Common myeloid progenitor, CD34-positive (primary cell): Measurements from ENCODE around the gene GPR42.

Experiments
- CTCF ChIA-PET: fragments of 350-600 bp; sonication (Branson Sonifier 250); formaldehyde crosslinking; loops from one replicate; lab custom pipeline; 2021; ENCODE audit warnings: antibody characterized with exemption; lab: Charles Lee
- POLR2A ChIA-PET: fragments of 350-600 bp; sonication (Branson Sonifier 250); formaldehyde crosslinking; loops from one replicate; lab custom pipeline; 2021; ENCODE audit warnings: antibody characterized with exemption; lab: Charles Lee
- DNase-seq, 3 donors: peaks; one replicate each; pipeline versions ENCODE4 v3.0.0 to v3.0.0-alpha.2; 2013
- H3K27ac ChIP-seq, 2 experiments: 1 replicate in 1 of 2; 2 replicates in 1 of 2; pipeline ENCODE4 v1.7.0; 2013; ENCODE audit warnings: inconsistent platforms in 2 of 2, low read length in 2 of 2, mild to moderate bottlenecking in 2 of 2, low read depth in 1 of 2, moderate library complexity in 1 of 2; ENCODE audit not compliant: severe bottlenecking in 2 of 2, insufficient read depth in 1 of 2, poor library complexity in 1 of 2
- H3K27me3 ChIP-seq, 5 experiments: replicated peaks in 2 of 5; 1 replicate in 3 of 5; 2 replicates in 2 of 5; pipeline versions ENCODE4 v1.6.1 to v1.7.0; 2013; ENCODE audit warnings: low read length in 4 of 5, mild to moderate bottlenecking in 2 of 5, moderate library complexity in 2 of 5, inconsistent platforms in 1 of 5; ENCODE audit not compliant: insufficient read depth in 5 of 5, control insufficient read depth in 4 of 5
- H3K36me3 ChIP-seq, 4 experiments: 1 replicate in 2 of 4; 2 replicates in 2 of 4; pipeline versions ENCODE4 v1.6.1 to v1.7.0; 2013; ENCODE audit warnings: low read length in 3 of 4, control low read depth in 1 of 4, mild to moderate bottlenecking in 1 of 4; ENCODE audit not compliant: control insufficient read depth in 4 of 4, insufficient read depth in 4 of 4
- H3K4me1 ChIP-seq, 4 experiments: 1 replicate in 3 of 4; 2 replicates in 1 of 4; pipeline versions ENCODE4 v1.6.1 to v1.7.1; 2013; ENCODE audit warnings: low read length in 3 of 4, mild to moderate bottlenecking in 3 of 4, control low read depth in 1 of 4, inconsistent platforms in 1 of 4, moderate library complexity in 1 of 4; ENCODE audit not compliant: control insufficient read depth in 4 of 4, insufficient read depth in 4 of 4; ENCODE audit errors: control extremely low read depth in 1 of 4
- H3K4me3 ChIP-seq, 7 experiments: 1 replicate in 4 of 7; 2 replicates in 3 of 7; pipeline versions ENCODE4 v1.5.1 to v1.7.0; 2013; ENCODE audit warnings: mild to moderate bottlenecking in 7 of 7, low read length in 6 of 7, moderate library complexity in 6 of 7, inconsistent platforms in 2 of 7, low read depth in 2 of 7, control low read depth in 1 of 7; ENCODE audit not compliant: insufficient read depth in 4 of 7, control insufficient read depth in 1 of 7; ENCODE audit errors: extremely low read depth in 1 of 7
- H3K9me3 ChIP-seq, 5 experiments: 1 replicate in 4 of 5; 2 replicates in 1 of 5; pipeline versions ENCODE4 v1.6.1 to v1.7.1; 2013; ENCODE audit warnings: low read length in 4 of 5, mild to moderate bottlenecking in 2 of 5, inconsistent platforms in 1 of 5, low read depth in 1 of 5, moderate library complexity in 1 of 5; ENCODE audit not compliant: control insufficient read depth in 4 of 5, insufficient read depth in 2 of 5; ENCODE audit errors: control extremely low read depth in 1 of 5
- WGBS: methylation state at CpG from one replicate; pipeline ENCODE4 v1.1.5; 2013; ENCODE audit not compliant: insufficient coverage; 5-methylcytosine and 5-hydroxymethylcytosine counted together

GPR42 gene

GRCh38 chr19:35350591-35350990 is 20.3 kb upstream of the GPR42 start:
- no peaks in the 10 kb centered on the region for H3K27me3 ChIP-seq
- peaks cover 8 to 55% (median 42%) of the 10 kb centered on the region in 4 experiments for H3K4me1 ChIP-seq
- H3K4me3 ChIP-seq: no peak overlapping the region
- 100% methylated on average over 4 of the region's 7 CpGs for WGBS
- no peak for DNase-seq
- no peaks in the 10 kb centered on the region for H3K36me3 ChIP-seq
- no peaks in the 10 kb centered on the region for H3K9me3 ChIP-seq
- CTCF ChIA-PET: interaction anchor here (1.0 to 11.6 kb wide), 3 partner anchors 17 to 120 kb away, joined by 3 to 118 read pairs (median 4); no protein-coding TSS in a partner anchor
- POLR2A ChIA-PET: no interaction called here
- no peak overlapping the region for H3K27ac ChIP-seq

- POLR2A ChIA-PET: no interaction called here
- no peak overlapping the region for H3K4me3 ChIP-seq
- peaks cover 8 to 45% (median 32%) of the 10 kb centered on the region in 4 experiments for H3K4me1 ChIP-seq
- H3K36me3 ChIP-seq: no peaks in the 10 kb centered on the region
- H3K27me3 ChIP-seq: no peaks in the 10 kb centered on the region
- no peak overlapping the region for H3K27ac ChIP-seq
- H3K9me3 ChIP-seq: no peaks in the 10 kb centered on the region
- DNase-seq: no peak
- WGBS: 96% methylated on average over 39 of the region's 47 CpGs
- CTCF ChIA-PET: interaction anchor here (1.0 to 11.6 kb wide), 9 partner anchors 10 to 155 kb away, joined by 3 to 118 read pairs (median 4); no protein-coding TSS in a partner anchor
Measured at GRCh38 chr19:35351411-35352176, 19.3 kb upstream of the GPR42 start.

- 88% methylated on average over 18 of the region's 18 CpGs for WGBS
- no peak overlapping the region for H3K4me3 ChIP-seq
Measured at GRCh38 chr19:35352177-35352447, 18.8 kb upstream of the GPR42 start.

GRCh38 chr19:35352448-35353304 is 18.2 kb upstream of the GPR42 start:
- Histone ChIP-seq H3K27me3 (no peaks in the 10 kb centered on the region), H3K4me1 (peaks cover 11 to 37% (median 24%) of the 10 kb centered on the region in 4 experiments), H3K36me3 (no peaks in the 10 kb centered on the region), H3K4me3 (no peak overlapping the region), H3K27ac (no peak overlapping the region), H3K9me3 (no peaks in the 10 kb centered on the region)
- CTCF ChIA-PET: interaction anchor here (0.7 to 11.6 kb wide), 30 partner anchors 9 to 211 kb away, joined by 3 to 118 read pairs (median 4); no protein-coding TSS in a partner anchor
- peak; percentile 73 to 86 (median 78) for DNase-seq
- POLR2A ChIA-PET: interaction anchor here (0.5 to 1.6 kb wide), 2 partner anchors 96 to 110 kb away, joined by 5 to 6 read pairs; no protein-coding TSS in a partner anchor
- WGBS: 37% methylated on average over 23 of the region's 32 CpGs

More at GRCh38 chr19:35352177-35352447, 18.8 kb upstream of the GPR42 start:
- no peaks in the 10 kb centered on the region for H3K27me3 ChIP-seq
- CTCF ChIA-PET: interaction anchor here (1.0 to 11.6 kb wide), 13 partner anchors 9 to 154 kb away, joined by 3 to 118 read pairs (median 5); no protein-coding TSS in a partner anchor
- no peaks in the 10 kb centered on the region for H3K36me3 ChIP-seq
- DNase-seq: no peak
- no peak overlapping the region for H3K27ac ChIP-seq
- POLR2A ChIA-PET: no interaction called here
- H3K4me1 ChIP-seq: peaks cover 8 to 40% (median 27%) of the 10 kb centered on the region in 4 experiments
- no peaks in the 10 kb centered on the region for H3K9me3 ChIP-seq

GRCh38 chr19:35353635-35354034 is 17.2 kb upstream of the GPR42 start:
- POLR2A ChIA-PET: interaction anchor here (1.6 kb wide), 1 partner anchor 109 kb away, joined by 6 read pairs; no protein-coding TSS in a partner anchor
- CTCF ChIA-PET: interaction anchor here (0.7 to 11.6 kb wide), 26 partner anchors 10 to 212 kb away, joined by 3 to 118 read pairs (median 5); no protein-coding TSS in a partner anchor
- 93% methylated on average over 5 of the region's 9 CpGs for WGBS

GRCh38 chr19:35354898-35355297 is 16.0 kb upstream of the GPR42 start:
- H3K4me3 ChIP-seq: no peak overlapping the region
- no peaks in the 10 kb centered on the region for H3K9me3 ChIP-seq
- 99% methylated on average over 8 of the region's 8 CpGs for WGBS
- H3K27ac ChIP-seq: no peak overlapping the region
- no peaks in the 10 kb centered on the region for H3K36me3 ChIP-seq
- DNase-seq: no peak
- H3K27me3 ChIP-seq: no peaks in the 10 kb centered on the region
- peaks cover 7 to 21% (median 15%) of the 10 kb centered on the region in 4 experiments for H3K4me1 ChIP-seq
- ChIA-PET POLR2A (no interaction called here), CTCF (interaction anchor here (1.9 to 11.6 kb wide), 2 partner anchors 105 to 116 kb away, joined by 4 to 118 read pairs; no protein-coding TSS in a partner anchor)

More at GRCh38 chr19:35353635-35354034, 17.2 kb upstream of the GPR42 start:
- H3K4me3 ChIP-seq: no peak overlapping the region
- no peaks in the 10 kb centered on the region for H3K27me3 ChIP-seq
- no peaks in the 10 kb centered on the region for H3K36me3 ChIP-seq
- no peaks in the 10 kb centered on the region for H3K9me3 ChIP-seq
- H3K4me1 ChIP-seq: peaks cover 7 to 34% (median 22%) of the 10 kb centered on the region in 4 experiments
- peak in 2 of 3 donors; percentile 28 to 33 for DNase-seq
- H3K27ac ChIP-seq: no peak overlapping the region
